Measurements from ENCODE around the gene C7orf25.
"Not testable (repeated sequence)": the region's sequence is repeated elsewhere in the genome, so short reads cannot be mapped to it uniquely, and the experiment has no call there.

C7orf25 gene

DNA sequence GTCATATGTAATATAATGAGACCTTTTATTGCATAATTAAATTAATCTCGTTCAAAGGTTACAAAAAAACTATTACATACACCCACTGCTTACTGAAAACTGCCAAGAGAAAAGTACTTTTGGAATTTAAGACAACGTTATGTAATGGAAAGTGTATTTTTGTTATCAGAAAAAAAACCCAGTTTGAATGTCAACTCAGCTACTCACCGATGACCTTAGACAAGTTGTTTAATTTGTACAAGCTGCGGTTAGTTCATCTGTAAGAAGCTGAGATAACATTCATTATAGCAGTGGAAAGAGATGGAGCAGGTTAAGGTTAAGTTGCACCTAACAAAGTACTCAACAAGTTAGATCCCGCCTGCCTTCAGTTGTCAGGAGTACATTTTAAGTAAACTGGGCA lies 19.0 kb upstream of the C7orf25 start:
- DNase-seq (ENCODE audit: insufficient read length, low spot score): no peak
- no peak for FAIRE-seq

DNA sequence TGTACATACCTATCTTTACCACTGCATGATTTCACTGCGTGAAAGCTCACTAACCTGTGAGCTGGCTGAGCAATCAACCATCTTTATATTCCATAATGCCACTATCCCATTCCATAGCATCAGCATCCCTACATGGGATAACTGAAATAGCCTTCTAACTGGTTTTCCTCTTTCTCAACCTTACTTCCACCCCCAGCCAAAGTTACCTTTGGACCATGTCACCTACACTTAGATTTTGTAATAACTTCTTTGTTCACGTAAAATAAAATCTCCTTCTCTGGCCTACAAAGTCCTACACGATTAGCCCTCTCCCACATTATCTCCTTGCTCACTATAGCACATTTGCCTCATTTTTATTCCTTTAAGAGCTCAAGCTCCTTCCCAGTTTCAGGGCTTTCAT lies 17.6 kb upstream of the C7orf25 start:
- DNase-seq (ENCODE audit: insufficient read length, low spot score) (no peak), FAIRE-seq (no peak)

DNA sequence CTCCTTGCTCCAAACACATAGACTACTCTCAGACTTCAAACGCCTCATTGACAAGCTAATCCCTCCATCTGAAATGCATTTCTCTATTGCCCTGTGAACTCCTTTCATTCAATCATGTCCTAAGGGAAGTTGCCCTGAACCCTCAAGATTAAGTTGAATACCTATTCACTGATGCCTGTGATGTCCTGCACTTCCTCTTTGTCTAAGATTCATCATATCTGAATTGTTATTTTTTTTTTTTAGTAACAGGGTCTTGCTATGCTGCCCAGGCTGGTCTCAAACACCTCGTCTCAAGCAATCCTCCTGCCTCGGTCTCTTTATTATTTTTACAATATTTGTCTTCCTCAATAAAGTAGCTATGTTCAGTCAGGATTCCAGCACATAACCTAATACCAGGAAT lies 16.9 kb upstream of the C7orf25 start:
- no peak for FAIRE-seq

DNA sequence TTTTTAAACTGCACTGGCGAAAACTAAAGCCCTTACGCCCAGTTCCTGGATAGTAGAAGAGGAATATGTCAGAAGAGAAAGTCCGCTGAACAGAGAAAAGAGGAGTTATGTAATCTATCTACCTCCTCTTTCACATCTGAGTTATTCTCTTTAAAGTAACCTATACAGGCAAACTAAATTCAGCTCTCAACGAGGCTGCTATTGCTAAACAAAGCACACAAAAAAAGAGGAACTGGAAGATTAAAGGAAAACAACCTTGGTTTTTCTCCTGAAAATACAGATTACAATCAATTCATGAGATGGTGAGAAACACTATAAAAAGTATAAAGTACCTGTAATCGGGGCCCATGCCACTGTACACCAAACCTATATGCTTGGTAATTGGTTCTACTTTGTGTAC lies 14.3 kb upstream of the C7orf25 start:
- no peak for DNase-seq (ENCODE audit: insufficient read length, low spot score)
- peak; percentile 48 for FAIRE-seq

More for the DNA sequence above, 16.9 kb upstream of the C7orf25 start:
- DNase-seq (ENCODE audit: insufficient read length, low spot score): no peak

DNA sequence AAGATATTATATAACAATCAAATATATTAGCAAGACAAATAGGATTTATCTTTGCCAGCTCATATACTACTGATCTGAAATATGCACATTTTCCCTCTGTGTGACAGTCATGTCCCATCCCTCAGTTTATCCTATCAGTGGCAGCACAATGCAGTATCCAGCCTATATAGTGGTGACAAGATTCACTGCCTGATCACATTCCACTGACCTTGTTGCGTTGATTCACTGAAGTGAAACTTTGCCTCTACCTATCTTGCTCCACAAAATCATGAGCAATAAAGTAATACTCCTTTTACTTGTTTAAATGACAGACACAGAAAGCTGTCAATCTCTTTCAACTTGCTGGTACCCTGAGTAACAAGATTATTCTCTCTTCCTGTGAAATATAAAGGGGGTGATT lies 13.8 kb upstream of the C7orf25 start:
- DNase-seq (ENCODE audit: insufficient read length, low spot score) (no peak), FAIRE-seq (no peak)

DNA sequence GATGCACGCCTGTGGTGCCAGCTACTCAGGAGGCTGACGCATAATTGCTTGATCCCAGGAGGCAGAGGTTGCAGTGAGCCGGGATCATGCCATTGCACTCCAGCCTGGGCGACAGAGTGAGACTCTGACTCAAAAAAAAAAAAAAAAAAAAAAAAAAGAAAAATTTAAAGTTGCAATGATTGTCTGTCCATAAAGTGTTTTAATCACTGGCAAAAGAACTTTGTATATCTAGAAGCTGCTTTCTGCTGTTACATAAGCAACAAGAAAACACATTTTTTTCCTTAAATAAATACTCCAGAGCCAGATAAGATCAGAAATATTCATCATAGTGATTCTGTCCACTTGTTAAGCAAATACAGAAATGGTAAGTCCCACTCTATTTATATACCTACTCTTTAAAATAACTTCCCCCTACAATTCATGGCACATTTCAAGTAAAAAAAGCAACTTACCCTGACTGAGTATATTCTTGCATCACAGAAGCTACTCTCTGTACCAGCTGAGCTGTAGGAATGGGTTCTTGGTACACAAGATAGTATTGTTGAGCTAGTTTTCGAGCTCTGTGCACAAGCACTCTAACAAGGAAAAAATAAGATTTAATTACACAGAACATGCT lies 12.5 kb upstream of the C7orf25 start:
- DNase-seq (ENCODE audit: insufficient read length, low spot score) (no peak), FAIRE-seq (no peak)

- FAIRE-seq (no peak), DNase-seq (ENCODE audit: insufficient read length, low spot score) (no peak)
These were observed 10.3 kb upstream of the C7orf25 start for GRCh38 chr7:42922017-42922753.

DNA sequence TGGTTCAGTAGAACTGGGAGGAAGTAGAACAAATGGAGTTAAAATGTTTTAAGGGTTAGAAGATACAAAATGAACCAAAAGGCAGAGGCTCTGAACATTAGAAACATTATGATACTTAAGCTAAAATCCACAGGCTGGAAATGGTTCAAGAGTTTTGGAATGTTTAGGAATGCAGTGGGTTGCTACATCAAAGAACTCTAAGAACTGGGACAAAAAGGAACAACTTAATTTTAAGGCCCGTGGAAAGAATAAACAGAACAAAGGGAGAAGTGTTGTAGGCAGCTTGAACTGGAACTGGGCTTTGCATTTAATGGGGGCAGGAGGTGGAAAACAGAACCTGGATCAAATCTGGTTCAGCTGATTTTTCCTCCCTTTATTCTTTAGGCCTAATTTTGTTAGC lies 3.5 kb upstream of the C7orf25 start:
- no peak for DNase-seq (ENCODE audit: insufficient read length, low spot score)
- FAIRE-seq: no peak

- DNase-seq (ENCODE audit: insufficient read length, low spot score) (no peak), FAIRE-seq (no peak)
These were observed 2.7 kb upstream of the C7orf25 start for GRCh38 chr7:42914421-42915045.

DNA sequence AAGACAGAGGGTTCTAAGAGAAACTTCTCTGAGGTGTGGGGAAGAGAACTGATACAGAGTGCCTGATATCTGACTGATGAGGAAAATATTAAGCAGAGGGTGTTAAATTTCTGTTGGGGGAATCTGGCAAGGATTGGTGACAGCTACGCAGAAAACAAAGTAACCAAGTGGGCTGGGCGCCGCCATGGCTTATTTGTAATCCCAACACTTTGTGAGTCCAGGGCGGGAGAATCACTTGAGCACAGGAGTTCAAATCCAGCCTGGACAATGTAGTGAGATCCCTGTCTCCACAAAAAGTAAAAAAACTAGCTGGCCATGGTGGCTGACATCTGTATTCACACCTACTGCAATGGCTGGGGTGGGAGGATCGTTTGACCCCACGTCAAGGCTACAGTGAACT lies 2.1 kb upstream of the C7orf25 start:
- FAIRE-seq: no peak
- DNase-seq (ENCODE audit: insufficient read length, low spot score): no peak

- no peak for FAIRE-seq
- no peak for DNase-seq (ENCODE audit: insufficient read length, low spot score)
These were observed 1.7 kb upstream of the C7orf25 start for GRCh38 chr7:42913591-42913990.

- no peak for FAIRE-seq
- DNase-seq (ENCODE audit: insufficient read length, low spot score): no peak
These were observed 1.6 kb downstream of the C7orf25 start for GRCh38 chr7:42910306-42910705.

DNA sequence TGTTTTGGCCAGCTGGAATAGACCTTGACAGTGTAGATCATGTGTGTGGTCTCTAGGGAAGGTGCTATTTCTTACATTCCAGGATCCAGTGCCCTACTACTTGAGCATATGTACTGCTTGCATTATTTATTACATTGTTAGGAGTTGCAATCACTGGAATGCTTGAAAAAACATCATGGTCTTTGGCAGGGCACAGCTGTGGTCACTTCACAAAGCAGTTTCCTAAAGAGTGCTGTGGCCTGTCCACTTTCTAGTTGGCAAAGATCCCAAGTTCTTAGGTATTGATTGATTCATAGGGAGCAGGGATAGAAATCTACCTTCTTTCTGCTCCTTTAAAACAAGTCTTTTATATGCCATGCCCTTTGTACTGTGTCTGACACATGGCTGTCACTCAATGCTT lies 4.6 kb downstream of the C7orf25 start:
- no peak for FAIRE-seq
- DNase-seq (ENCODE audit: insufficient read length, low spot score): no peak

DNA sequence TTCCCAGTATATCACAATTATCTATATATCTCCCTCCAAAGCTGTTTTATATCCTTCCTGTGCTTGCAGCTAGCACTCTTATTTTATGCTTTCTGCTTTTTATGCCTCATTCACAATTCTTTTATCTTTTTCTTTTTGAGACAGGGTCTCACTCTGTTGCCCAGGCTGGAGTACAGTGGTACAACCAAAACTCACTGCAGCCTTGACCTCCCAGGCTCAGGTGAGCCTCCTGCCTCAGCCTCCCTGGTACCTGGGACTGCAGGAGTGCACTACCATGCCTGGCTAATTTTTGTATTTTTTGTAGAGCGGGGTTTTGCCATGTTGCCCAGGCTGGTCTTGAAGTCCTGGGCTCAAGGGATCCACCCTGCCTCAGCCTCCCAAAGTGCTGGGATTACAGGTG lies 5.7 kb downstream of the C7orf25 start:
- DNase-seq (ENCODE audit: insufficient read length, low spot score) (no peak), FAIRE-seq (no peak)

- DNase-seq (ENCODE audit: insufficient read length, low spot score) (no peak), FAIRE-seq (no peak)
These were observed 9.5 kb downstream of the C7orf25 start for GRCh38 chr7:42902331-42902730.

- no peak for DNase-seq (ENCODE audit: insufficient read length, low spot score)
- FAIRE-seq: no peak
These were observed 11.0 kb downstream of the C7orf25 start for GRCh38 chr7:42900842-42901241.

- no peak for FAIRE-seq
- no peak for DNase-seq (ENCODE audit: insufficient read length, low spot score)
These were observed 18.3 kb downstream of the C7orf25 start for GRCh38 chr7:42893346-42894240.

DNA sequence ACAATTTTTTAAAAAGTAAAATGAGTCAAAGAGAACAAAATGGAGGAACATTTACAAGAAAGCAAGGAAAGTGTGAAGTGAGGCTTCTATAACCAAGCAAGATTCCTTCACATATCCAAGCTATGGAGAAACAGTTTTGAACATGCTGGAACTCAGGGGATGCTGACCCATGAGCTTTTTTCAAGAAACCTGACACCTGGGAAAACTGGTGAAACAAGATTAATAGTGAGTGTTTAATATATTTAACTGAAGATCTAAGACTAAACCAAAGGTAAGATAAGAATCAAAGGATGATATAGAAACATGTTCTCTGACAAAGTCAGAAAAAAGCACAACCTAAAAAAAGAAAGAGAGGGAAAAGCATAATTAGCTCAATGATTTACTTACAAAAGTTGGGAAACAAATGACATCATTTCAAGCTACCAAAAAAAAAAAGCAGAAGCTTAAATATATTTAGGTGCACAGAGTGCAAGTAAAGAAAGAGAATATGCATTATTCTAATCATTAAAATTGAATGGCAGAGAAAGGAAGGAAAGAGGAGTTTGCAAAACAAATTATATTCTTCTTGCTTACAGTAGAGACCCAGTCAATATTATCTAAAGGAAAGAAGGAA lies 24.9 kb downstream of the C7orf25 start:
- FAIRE-seq: no peak
- DNase-seq (ENCODE audit: insufficient read length, low spot score): no peak

GRCh38 chr7:42886129-42886528 lies 25.7 kb downstream of the C7orf25 start:
- DNase-seq (ENCODE audit: insufficient read length, low spot score) (no peak), FAIRE-seq (no peak)

DNA sequence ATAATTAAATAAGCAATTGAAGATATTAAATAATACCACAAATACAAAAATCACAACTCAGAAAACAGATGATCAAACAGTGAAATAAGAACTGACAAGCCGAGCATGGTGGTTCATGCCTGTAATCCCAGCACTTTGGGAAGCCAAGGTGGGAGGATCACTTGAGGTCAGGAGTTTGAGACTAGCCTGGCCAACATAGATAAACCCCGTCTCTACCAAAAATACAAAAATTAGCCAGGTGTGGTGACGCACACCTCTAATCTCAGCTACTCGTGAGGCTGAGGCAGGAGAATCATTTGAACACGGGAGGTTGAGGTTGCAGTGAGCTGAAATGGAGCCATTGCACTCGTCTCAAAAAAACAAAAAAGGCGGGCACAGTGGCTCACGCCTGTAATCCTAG lies 26.7 kb downstream of the C7orf25 start:
- not testable (repeated sequence) for FAIRE-seq; DNase-seq (ENCODE audit: insufficient read length, low spot score)

GRCh38 chr7:42883950-42884349 lies 27.9 kb downstream of the C7orf25 start:
- FAIRE-seq (no peak), DNase-seq (ENCODE audit: insufficient read length, low spot score) (no peak)

Measured in GM19239 (cell line).